Caco-2 (cell line): ENCODE measurements around the gene SVIL. TPM values are rescaled to one million over a fixed set of nuclear protein-coding genes. Genes with fewer than 3 reads are reported as not detected.
"Not testable (repeated sequence)": the region's sequence is repeated elsewhere in the genome, so short reads cannot be mapped to it uniquely, and the experiment has no call there.

Experiments
- BruUV-seq: library from RNA; stranded (reverse); fragments of 400-500 nt; replicated peaks from 2 replicates; lab custom pipeline; 2021; lab: Mats Ljungman, UMichigan
- CTCF ChIA-PET: fragments of 300-600 bp; sonication (Branson Sonifier 250); formaldehyde crosslinking; loops from one replicate; lab custom pipeline; 2022; ENCODE audit warnings: antibody characterized with exemption; lab: Charles Lee
- POLR2A ChIA-PET: fragments of 300-600 bp; sonication (Branson Sonifier 250); formaldehyde crosslinking; loops from one replicate; lab custom pipeline; 2022; ENCODE audit warnings: antibody characterized with exemption; lab: Charles Lee
- DNase-seq, 2 experiments: peaks; one replicate each; pipeline versions ENCODE4 v3.0.0 to v3.0.0-alpha.2; 2020 to 2022
- H3K27me3 ChIP-seq: replicated peaks from 2 replicates; pipeline ENCODE4 v1.6.0; 2011; ENCODE audit warnings: low read length; ENCODE audit not compliant: control insufficient read depth, insufficient read depth
- H3K36me3 ChIP-seq: 2 replicates; pipeline ENCODE4 v1.5.1; 2011; ENCODE audit warnings: low read length; ENCODE audit not compliant: control insufficient read depth, insufficient read depth
- H3K4me1 ChIP-seq: fragments of 250-450 bp; sonication (Bioruptor Pico); 2 replicates; pipeline ENCODE4 v1.5.1; 2020; ENCODE audit warnings: mild to moderate bottlenecking
- H3K4me3 ChIP-seq: 2 replicates; pipeline ENCODE4 v1.5.1; 2011; ENCODE audit warnings: low read depth, mild to moderate bottlenecking, control low read depth, low read length
- H3K9me3 ChIP-seq: fragments of 250-450 bp; sonication (Bioruptor Pico); 2 replicates; pipeline ENCODE4 v1.5.1; 2020; ENCODE audit warnings: mild to moderate bottlenecking, moderate library complexity
- H3K27ac Mint-ChIP-seq: one replicate; pipeline ENCODE4 v1.8.0; 2022; ENCODE audit warnings: mixed read lengths; ENCODE audit not compliant: unreplicated experiment
- H3K27me3 Mint-ChIP-seq: one replicate; pipeline ENCODE4 v1.8.0; 2022; ENCODE audit warnings: mixed read lengths; ENCODE audit not compliant: insufficient read depth, unreplicated experiment
- H3K36me3 Mint-ChIP-seq: one replicate; pipeline ENCODE4 v1.8.0; 2022; ENCODE audit warnings: mild to moderate bottlenecking, mixed read lengths; ENCODE audit not compliant: insufficient read depth, unreplicated experiment
- H3K4me1 Mint-ChIP-seq: one replicate; pipeline ENCODE4 v1.8.0; 2022; ENCODE audit warnings: low read depth, mixed read lengths; ENCODE audit not compliant: unreplicated experiment
- H3K4me3 Mint-ChIP-seq: one replicate; pipeline ENCODE4 v1.8.0; 2022; ENCODE audit warnings: mild to moderate bottlenecking, moderate library complexity, mixed read lengths; ENCODE audit not compliant: unreplicated experiment
- H3K9me3 Mint-ChIP-seq: one replicate; pipeline ENCODE4 v1.8.0; 2022; ENCODE audit warnings: mixed read lengths; ENCODE audit not compliant: unreplicated experiment
- intact Hi-C: fragments of 100-400 bp; cut with micrococcal nuclease; formaldehyde crosslinking; loops from one replicate; pipeline ENCODE4 v1.10.0; 2022; ENCODE audit not compliant: unreplicated experiment
- total RNA-seq: library from RNA; stranded (reverse); gene quantifications from 2 replicates; pipeline ENCODE4 v1.2.3, GENCODE V29; 2022
- TF ChIP-seq, protein P1 (sequence below), 2 experiments: fragments of 200-600 bp in 1 of 2; IDR thresholded peaks; 1 replicate in 1 of 2; 2 replicates in 1 of 2; pipeline versions ENCODE4 v1.5.1 to v1.8.0; 2011 to 2022; ENCODE audit warnings: antibody characterized with exemption in 1 of 2, control low read depth in 1 of 2, inconsistent platforms in 1 of 2, low read depth in 1 of 2, low read length in 1 of 2, mild to moderate bottlenecking in 1 of 2, moderate library complexity in 1 of 2; ENCODE audit not compliant: insufficient read depth in 1 of 2, severe bottlenecking in 1 of 2, unreplicated experiment in 1 of 2

The SVIL gene
- total RNA-seq, 1 experiment from 2014 or later: 54.4 TPM

DNA sequence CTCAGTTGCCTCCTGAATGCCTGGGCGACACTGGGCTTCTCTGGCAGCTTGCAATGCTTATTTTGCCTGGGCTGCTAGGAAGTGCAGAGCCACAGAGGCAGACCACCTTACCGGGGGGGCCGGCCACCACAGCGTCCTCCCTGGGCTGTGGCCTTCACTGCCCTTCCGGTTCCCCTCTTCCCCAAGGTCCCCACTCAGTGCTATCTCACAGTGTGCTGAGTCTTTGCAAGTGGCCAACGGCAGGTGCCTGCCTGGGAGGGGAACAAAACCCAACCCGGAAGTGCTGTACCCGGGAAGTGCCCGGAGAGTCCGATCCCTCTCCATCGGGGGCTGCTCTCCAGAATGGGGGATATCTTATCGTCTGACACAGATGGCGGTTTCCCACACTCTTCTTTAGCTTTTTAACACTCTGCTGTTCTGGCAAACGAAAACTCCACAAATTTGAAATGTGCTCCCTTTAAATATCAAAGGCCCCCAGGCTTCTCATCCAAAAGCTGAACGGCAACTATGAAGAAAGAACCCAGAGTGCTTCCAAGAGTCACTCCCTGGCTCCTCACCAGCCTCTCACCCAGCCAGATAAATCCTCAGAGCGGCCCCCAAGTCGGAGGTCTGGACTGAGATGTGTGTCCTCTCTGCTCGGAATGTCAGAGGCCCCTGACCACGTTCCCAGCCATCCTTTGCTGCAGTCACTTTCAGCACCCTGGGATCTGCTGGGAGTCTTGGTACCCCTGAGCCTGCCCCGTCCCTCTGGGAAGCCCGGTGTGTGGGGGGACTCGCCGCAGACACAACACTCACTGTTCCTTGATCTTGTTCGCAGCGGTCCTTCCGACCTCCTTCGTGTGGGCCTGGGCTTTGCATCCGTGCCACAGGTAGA is 165.1 kb downstream of the SVIL start:
- TF ChIP-seq, protein P1, sequence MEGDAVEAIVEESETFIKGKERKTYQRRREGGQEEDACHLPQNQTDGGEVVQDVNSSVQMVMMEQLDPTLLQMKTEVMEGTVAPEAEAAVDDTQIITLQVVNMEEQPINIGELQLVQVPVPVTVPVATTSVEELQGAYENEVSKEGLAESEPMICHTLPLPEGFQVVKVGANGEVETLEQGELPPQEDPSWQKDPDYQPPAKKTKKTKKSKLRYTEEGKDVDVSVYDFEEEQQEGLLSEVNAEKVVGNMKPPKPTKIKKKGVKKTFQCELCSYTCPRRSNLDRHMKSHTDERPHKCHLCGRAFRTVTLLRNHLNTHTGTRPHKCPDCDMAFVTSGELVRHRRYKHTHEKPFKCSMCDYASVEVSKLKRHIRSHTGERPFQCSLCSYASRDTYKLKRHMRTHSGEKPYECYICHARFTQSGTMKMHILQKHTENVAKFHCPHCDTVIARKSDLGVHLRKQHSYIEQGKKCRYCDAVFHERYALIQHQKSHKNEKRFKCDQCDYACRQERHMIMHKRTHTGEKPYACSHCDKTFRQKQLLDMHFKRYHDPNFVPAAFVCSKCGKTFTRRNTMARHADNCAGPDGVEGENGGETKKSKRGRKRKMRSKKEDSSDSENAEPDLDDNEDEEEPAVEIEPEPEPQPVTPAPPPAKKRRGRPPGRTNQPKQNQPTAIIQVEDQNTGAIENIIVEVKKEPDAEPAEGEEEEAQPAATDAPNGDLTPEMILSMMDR (IDR thresholded peaks at IDR 0.05; ENCODE audit: insufficient read depth in 1 of 2, low read depth in 1 of 2, low read length in 1 of 2, severe bottlenecking in 1 of 2, unreplicated experiment in 1 of 2): no peak
- CTCF ChIA-PET: no interaction called here
- Mint-ChIP-seq H3K27ac (peak overlapping the region; percentile 68), H3K4me1 (peaks cover 28% of the 10 kb centered on the region), H3K9me3 (no peaks in the 10 kb centered on the region), H3K27me3 (no peaks in the 10 kb centered on the region), H3K36me3 (peaks cover 77% of the 10 kb centered on the region), H3K4me3 (no peak overlapping the region)
- DNase-seq: no peak
- Histone ChIP-seq H3K36me3 (no peaks in the 10 kb centered on the region; the same call in 1 of the 2 replicates), H3K9me3 (no peaks in the 10 kb centered on the region), H3K4me3 (no peak overlapping the region), H3K4me1 (peaks cover 25% of the 10 kb centered on the region), H3K27me3 (no peaks in the 10 kb centered on the region)
- intact Hi-C loops: no loop called here
- BruUV-seq: no TSS peak
- POLR2A ChIA-PET: no interaction called here

DNA sequence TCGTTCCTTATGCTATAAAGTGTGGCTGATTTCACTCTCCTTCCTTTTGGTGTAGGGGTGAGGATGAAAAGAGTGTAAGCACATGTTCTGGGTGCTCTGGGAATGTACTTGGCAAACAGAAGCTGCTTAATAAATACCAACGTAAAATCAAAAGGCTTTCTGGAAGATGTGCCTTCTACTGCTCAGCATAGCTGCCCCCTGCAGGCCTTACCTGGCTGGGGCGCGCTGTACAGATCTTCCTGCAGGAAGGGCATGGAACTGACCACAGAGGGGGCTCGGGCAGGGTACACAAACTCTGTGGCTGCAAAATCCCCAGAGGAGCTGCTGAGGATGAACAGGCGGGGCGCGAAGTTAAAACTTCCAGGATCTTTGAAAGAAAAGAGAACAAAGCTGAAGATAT is 169.4 kb downstream of the SVIL start:
- Histone ChIP-seq H3K9me3 (peaks cover 6% of the 10 kb centered on the region), H3K4me3 (no peak overlapping the region), H3K36me3 (peaks cover 14% of the 10 kb centered on the region), H3K4me1 (peaks cover 2% of the 10 kb centered on the region; the same call in 1 of the 2 replicates), H3K27me3 (no peaks in the 10 kb centered on the region)
- ChIA-PET POLR2A (interaction anchor here (0.6 kb wide), 1 partner anchor 145 kb away, joined by 3 read pairs; no protein-coding TSS in a partner anchor), CTCF (interaction anchor here (0.7 kb wide), 1 partner anchor 242 kb away, joined by 3 read pairs; no protein-coding TSS in a partner anchor)
- intact Hi-C loops: no loop called here
- peak in 1 of 2 experiments; percentile 57 for DNase-seq
- no TSS peak for BruUV-seq
- TF ChIP-seq, protein P1 (IDR thresholded peaks at IDR 0.05; ENCODE audit: insufficient read depth in 1 of 2, low read depth in 1 of 2, low read length in 1 of 2, severe bottlenecking in 1 of 2, unreplicated experiment in 1 of 2): peak; percentile 44 to 47
- H3K4me1 Mint-ChIP-seq: peaks cover 3% of the 10 kb centered on the region
- peaks cover 10% of the 10 kb centered on the region for H3K9me3 Mint-ChIP-seq
- no peak overlapping the region for H3K4me3 Mint-ChIP-seq
- H3K27me3 Mint-ChIP-seq: no peaks in the 10 kb centered on the region
- peak overlapping the region; percentile 64 for H3K27ac Mint-ChIP-seq
- H3K36me3 Mint-ChIP-seq: peaks cover 83% of the 10 kb centered on the region

DNA sequence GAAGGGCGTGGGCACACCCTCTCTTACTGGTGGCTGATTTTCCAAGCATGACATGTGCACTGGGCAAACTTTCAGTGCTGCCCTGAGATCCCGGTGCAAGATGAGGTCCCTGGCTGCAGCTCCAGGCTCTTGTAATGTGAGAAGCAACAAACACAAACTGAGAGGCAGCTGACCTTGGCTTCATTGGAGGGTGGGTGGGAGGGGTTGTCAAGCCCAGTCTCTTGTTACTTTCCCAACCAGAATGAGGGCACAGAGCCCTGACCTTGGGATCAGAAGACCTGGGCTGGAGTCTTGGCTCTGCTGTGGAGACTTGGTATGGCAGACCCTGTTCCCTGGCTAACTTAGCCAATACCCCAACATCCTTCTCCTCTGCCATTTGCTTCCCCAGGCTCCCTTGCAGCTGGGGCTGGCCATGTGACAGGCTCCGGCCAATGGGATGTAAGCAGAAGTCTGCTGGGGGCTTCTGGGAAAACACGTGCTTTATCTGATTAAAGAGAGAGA is 170.1 kb downstream of the SVIL start:
- POLR2A ChIA-PET: interaction anchor here (0.6 kb wide), 1 partner anchor 145 kb away, joined by 3 read pairs; no protein-coding TSS in a partner anchor
- DNase-seq, H3K4me3 ChIP-seq, CTCF ChIA-PET, H3K4me1 Mint-ChIP-seq, intact Hi-C loops, H3K4me3 Mint-ChIP-seq, H3K27me3 Mint-ChIP-seq, BruUV-seq, H3K4me1 ChIP-seq, H3K27me3 ChIP-seq: not testable (repeated sequence)
- Mint-ChIP-seq H3K36me3 (peaks cover 83% of the 10 kb centered on the region), H3K27ac (peak overlapping the region; percentile 64), H3K9me3 (peaks cover 10% of the 10 kb centered on the region)
- Histone ChIP-seq H3K36me3 (peaks cover 19% of the 10 kb centered on the region), H3K9me3 (peaks cover 13% of the 10 kb centered on the region)
